C4-2B (cell line): ENCODE data around the gene AGPAT3.

Experiments
- ZFX ChIP-seq: fragments of 450-650 bp; IDR thresholded peaks from 2 replicates; pipeline ENCODE4 v1.6.1; 2017
- TF ChIP-seq, protein P1 (sequence below): fragments of 450-650 bp; conservative IDR thresholded peaks from 2 replicates; pipeline ENCODE4 v1.5.1; 2017; ENCODE audit warnings: mild to moderate bottlenecking

DNA sequence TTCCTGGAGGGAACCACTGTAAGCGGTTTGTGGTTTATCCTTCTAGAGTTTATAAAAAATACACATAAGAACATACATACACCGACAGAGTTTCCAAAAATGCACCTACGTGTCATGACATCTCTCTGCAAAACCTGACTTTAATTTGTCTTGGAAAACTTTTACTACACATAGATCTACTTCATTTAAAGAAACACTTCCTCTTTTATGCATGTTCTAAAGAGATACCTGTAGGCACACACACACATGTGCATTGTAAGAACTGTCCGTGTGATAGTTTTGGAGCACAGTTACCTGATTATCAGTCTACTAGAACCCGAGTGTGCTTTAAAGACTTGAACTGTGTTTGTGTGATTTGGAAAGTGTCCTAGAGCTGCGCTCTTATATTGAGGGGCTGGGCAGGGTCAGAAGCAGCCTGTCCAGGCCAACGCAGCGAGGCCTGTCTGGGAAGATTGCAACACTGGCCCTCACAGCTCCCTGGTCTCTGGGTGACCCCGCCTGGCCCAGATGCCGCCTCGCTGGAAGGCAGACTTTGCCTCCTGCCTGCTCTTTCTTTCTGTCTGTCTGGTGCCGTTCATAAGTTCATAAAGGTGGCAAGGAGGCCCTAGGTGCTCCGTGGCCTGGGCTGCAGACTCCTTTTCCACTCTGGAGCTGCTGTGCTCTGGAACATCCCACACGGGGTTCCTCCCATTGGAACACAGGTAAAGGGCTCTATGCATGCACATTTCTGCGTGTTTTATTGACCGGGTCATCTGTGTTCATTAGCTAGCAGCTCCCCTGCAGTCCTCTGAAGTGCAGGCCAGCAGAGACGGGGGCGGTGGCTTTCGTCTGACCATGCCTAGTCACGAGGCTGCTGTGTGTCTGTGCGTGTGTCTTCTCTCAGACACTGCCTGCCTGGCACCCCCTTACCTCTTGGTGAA is 46.3 kb downstream of the AGPAT3 start:
- TF ChIP-seq, protein P1, sequence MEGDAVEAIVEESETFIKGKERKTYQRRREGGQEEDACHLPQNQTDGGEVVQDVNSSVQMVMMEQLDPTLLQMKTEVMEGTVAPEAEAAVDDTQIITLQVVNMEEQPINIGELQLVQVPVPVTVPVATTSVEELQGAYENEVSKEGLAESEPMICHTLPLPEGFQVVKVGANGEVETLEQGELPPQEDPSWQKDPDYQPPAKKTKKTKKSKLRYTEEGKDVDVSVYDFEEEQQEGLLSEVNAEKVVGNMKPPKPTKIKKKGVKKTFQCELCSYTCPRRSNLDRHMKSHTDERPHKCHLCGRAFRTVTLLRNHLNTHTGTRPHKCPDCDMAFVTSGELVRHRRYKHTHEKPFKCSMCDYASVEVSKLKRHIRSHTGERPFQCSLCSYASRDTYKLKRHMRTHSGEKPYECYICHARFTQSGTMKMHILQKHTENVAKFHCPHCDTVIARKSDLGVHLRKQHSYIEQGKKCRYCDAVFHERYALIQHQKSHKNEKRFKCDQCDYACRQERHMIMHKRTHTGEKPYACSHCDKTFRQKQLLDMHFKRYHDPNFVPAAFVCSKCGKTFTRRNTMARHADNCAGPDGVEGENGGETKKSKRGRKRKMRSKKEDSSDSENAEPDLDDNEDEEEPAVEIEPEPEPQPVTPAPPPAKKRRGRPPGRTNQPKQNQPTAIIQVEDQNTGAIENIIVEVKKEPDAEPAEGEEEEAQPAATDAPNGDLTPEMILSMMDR = no peak
- TF ChIP-seq ZFX = no peak
